IPS-18c (cell line): ENCODE results near the gene TBC1D16.

Experiments
- H3K4me3 ChIP-seq: 2 replicates; pipeline ENCODE4 v1.7.0; 2013; ENCODE audit warnings: low read depth, mild to moderate bottlenecking, low read length, moderate library complexity; ENCODE audit not compliant: insufficient read depth
- H3K9me3 ChIP-seq: one replicate; pipeline ENCODE4 v1.6.1; 2013; ENCODE audit warnings: mild to moderate bottlenecking, low read length, moderate library complexity; ENCODE audit not compliant: control insufficient read depth, insufficient read depth

TBC1D16 gene

DNA sequence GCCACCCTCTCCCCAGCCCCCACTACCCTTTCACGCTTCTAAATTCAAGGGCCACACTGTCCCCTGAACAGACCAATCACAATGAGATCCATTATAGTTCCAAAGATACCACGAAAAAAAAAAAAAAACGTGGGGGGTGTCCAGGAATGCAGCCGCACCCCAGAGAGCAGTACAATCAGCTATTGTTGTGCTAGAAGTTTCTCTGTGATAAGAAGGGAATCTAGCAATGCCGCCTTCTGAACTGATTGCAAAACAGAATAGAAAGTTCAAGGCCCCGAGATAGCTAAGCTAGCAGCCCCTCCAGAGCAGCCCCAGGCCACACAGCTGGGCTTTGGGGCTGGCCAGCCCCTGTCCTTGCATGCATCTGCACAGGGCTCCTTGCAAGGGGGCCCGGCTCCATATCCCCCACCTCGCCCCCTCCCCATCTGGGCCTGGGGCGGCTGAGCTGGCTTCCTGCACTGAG lies 109.5 kb downstream of the TBC1D16 start:
- Histone ChIP-seq H3K9me3 (no peaks in the 10 kb centered on the region), H3K4me3 (no peak overlapping the region)

DNA sequence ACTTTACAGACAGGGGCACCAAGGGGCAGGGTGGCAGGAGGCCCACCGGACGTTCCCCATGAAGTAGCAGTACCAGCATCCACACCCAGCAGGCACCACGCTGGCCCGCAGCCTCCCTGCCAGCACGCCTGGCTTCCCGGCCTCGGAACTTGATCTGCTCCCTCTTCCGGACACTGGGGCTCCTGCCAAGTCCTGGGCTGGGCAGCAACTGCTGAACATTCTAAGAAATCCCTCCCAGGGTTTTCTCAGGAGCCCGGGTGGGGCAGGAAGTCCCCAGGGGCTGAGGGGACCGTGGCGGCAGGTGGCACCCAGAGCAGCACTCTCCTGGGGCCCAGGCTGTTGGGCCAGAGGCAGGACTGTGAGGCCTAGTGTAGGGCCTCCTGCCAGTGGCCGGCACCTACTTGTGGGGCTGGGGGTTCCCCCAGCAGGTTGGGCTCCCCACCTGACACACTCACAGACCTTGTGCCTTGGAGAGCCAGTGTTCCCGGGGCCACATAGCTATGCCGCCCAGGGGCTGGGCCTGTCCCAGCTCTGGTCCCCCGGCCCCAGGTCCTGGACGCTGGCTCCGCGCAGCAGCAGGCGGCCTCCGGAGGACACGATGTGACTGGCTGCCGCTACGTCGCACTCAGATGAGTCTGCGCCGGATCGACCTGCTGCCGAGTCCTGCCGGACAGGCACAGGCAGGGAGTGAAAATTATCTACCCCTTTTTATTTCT lies 110.3 kb downstream of the TBC1D16 start:
- no peaks in the 10 kb centered on the region for H3K9me3 ChIP-seq
- H3K4me3 ChIP-seq: no peak overlapping the region

DNA sequence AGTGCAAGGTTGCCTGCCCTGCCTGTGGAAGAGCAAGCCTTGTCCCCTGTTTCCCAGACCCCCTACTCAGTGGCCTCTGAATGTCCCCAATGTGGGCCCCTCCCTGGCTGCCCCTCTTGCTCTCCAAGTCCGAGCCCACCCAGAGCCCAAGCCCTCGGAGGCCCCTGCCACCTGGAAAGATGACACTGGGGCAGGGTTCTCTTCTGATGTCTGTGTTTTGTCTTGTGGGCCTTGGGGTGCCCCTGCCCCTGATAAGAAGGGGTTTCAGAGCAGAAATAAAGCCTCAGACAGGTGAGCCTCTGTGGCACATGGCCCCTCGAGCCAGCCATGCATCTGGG lies 111.1 kb downstream of the TBC1D16 start:
- no peak overlapping the region for H3K4me3 ChIP-seq
- H3K9me3 ChIP-seq: no peaks in the 10 kb centered on the region

DNA sequence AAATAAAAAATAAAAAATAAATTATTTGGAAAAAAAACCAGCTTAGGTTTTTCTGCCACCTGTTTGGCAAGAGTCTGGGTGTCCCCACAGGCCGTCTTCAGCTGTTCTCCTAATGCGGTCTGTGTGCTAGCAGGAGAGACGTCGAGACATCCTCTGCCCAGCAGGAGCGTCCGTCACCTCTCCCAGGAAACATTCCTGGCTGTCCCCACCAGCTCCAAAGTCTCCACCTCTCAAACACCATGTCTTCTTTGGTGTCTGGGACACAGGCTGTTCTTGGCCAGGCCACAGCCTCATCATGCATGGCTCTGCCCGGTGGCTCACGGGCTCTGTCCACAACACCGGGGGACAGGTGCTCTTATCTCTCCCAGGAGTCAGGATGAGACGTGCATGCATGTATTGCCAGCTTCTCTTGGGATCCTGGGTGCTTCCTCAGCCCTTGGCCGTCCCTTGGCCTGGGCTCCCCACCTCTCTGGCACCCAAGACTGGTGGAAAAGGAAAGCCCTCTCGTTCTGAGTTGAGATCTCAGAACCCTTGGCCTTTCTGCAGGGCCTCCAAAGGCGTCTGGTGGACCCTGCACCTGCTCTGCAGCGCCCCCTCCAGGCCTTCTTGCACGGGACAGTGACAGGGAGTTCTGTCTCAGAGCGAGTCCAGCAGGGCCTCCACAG lies 111.6 kb downstream of the TBC1D16 start:
- Histone ChIP-seq H3K9me3 (no peaks in the 10 kb centered on the region), H3K4me3 (no peak overlapping the region)

DNA sequence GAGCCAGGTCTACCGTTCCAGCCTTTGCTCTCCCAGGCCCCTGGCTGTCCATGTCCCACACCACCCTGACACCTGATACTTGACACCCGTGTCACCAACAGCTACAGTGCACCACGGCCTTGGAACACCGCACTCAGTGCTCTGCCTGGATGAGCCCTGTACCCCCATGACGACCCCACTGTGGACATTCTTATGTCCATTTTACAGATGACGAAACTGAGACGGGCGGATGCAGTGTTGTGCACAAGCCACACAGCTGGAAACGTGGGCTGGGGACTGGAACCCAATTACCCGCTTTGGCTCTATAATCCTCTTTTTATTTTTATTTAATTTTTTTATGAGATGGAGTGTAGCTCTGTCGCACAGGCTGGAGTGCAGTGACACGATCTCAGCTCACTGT lies 112.9 kb downstream of the TBC1D16 start:
- Histone ChIP-seq H3K9me3 (no peaks in the 10 kb centered on the region), H3K4me3 (no peak overlapping the region)

DNA sequence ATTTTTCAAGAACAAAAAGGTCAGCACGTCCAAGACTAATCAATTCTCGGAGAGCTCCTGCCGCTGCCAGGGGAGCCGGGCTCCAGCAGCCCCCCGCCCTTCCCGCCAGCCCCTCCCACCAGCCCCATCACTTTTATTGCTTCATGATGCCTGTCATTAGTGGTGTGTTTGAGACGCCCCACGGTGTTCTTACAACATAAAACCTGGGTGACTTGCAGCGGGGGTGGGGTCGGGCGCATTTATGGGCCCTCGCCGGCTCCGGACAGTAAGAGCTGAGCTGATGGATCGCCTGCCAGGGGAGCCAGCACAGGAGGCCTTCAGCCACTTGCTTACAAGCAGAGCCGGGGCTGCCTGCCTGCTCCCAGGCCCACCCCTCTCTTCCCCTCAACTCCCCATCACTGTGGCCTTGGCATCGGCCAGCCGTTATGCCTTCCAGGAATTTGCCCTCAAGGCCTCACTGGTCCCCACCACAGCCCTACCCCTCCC lies 113.5 kb downstream of the TBC1D16 start:
- no peak overlapping the region for H3K4me3 ChIP-seq

DNA sequence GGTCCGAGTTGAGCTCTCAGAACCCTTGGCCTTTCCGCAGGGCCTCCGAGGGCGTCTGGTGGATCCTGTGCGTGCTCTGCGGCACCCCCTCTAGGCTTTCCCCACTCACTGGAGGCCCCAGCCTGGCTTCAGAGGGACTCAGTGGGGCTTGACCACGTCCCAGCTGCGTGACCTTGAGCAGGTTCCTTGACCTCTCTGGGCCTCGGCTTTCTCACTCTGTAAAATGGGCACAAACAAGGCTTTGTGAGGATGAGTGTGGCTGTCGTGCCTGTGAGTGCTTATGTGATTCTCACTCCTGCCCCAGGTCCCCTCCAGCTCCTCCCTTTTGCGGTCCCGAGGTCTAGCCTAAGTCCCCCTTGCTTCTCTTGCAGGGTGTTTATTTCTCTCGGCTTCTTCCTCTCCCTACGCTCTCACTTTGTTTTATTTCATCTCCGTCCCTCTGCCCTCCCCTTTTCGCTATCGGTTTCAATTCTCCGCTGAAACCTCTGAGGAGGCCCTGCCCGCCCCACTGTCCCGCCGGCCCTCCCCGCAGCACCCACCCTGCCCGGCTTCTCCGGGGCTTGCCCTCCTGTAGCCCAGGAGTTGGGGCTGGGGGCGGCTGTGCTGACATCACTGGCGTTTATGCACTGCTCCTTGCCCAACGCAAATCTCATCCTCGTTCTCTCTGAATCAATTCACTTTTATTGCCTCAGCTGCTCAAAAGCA lies 114.1 kb downstream of the TBC1D16 start:
- no peaks in the 10 kb centered on the region for H3K9me3 ChIP-seq
- no peak overlapping the region; the same call in 1 of the 2 replicates for H3K4me3 ChIP-seq

More for the DNA sequence above, 113.5 kb downstream of the TBC1D16 start:
- no peaks in the 10 kb centered on the region for H3K9me3 ChIP-seq

DNA sequence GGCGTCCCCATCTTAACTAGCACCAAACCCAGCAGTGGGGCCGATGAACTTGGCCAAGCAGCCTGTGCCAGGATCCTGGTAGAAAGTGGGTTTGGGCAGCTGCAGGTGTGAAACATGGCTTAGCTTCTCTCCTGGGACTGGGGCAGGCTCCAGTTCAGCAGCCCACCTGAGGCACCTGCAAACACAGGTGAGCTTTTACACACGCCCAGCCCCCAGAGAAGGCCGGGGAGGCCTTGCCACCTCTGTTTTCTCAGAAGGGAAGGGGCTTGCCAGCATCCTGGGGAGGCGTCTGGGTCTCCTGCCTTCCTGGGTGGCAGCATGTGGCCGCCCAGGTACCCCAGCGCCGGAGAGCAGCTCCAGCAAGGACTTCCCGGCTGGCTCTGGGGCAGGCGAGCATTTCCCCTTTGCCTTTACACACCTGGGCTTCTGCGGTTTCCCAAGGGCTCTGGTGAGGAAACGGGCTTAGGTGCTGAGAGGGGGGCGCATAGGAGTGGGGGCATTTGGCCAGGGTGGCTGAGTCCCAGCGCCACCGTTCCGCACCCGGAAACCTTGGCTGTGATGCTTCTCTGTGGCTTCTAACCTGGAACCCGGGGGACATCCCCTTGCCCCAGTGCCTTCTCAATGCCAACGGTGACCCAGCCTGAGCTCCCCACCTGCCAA lies 114.8 kb downstream of the TBC1D16 start:
- no peaks in the 10 kb centered on the region for H3K9me3 ChIP-seq
- H3K4me3 ChIP-seq: no peak overlapping the region

DNA sequence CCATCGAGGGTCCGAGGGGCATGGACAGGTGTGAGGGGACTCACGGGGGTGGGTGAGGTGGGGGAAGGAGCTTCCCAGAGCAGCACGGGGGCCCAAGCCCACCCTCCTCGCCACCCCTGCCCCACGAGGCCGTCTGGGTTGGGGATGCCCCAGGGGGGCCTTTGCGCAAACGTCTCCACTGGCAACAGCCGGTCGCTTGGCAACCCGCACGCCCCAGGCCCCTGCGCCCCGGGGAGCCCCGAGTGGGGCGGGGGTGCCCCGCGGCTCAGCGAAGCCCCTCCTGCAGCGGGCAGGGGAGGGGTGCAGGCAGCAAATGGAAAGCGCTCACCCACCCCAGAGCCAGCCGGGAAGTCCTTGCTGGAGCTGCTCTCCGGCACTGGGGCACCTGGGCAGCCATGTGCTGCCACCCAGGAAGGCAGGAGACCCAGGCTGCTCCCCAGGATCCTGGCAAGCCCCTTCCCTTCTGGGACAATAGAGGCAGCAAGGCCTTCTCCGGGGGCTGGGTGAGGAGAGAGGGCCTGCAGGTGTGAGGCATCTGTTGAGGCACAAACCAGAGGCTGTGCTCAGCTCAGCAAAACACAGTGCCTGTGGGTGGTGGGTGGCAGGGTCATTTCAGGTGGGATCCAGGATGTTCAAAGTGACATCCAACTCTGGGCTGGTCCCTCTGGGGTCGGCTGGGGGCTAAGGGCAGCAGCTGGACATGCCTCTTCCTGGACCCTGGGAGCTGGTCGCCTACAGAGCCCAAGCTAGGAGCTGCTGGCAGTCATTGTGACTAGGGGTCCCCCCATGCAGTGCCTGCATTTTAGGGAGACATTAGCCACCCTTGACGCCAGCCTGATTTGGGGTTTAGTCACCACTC lies 115.6 kb downstream of the TBC1D16 start:
- H3K9me3 ChIP-seq: no peaks in the 10 kb centered on the region
- no peak overlapping the region for H3K4me3 ChIP-seq

DNA sequence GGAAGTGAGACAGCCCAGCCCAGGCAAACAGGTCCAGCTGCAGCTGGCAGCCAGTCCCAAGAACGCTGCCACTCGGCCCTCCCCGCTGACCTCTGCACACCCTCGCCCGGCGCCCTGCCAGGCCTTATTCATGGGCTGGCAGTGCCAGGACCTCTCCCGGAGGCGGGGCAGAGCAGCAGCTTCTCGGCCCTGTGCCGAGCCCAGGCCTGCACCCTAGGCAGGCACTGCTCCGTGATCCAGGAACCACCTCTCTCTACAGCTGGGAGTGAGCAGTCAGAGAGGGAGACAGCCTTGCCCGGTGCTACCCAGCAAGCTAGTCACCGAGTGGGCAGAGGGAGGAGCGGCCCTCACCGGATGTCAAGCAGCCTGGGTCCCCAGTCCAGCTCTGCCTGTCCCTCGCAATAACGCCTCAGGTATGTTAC lies 116.5 kb downstream of the TBC1D16 start:
- H3K4me3 ChIP-seq: no peak overlapping the region
- H3K9me3 ChIP-seq: no peaks in the 10 kb centered on the region

DNA sequence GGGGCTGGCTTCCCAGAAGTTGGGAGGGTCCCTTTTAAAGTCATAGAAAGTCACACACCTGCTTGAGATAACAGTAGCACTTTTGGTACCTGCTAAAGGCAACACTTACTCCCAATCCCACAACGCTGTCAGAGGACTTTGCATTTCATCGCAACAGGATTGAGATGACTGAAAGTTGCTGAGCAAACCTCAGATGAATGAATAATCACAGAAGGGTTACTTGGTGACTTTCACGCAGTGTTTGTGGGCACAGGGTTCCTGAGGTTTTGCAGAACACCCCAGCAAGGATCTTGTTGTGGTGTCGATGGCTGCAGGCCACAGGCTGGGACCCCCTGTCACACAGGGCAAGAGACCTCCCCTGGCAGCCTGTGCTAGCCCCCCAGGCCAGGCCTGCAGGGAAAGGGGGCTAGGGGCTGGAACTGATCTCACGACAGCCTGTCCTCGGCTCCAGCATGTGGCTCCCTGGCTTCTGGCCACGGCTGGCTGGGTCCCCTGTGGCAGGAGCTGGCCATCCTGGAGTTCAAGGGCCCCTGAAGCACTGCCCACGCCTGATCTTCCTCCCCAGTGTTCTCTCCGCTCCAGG lies 117.0 kb downstream of the TBC1D16 start:
- H3K4me3 ChIP-seq: no peak overlapping the region
- H3K9me3 ChIP-seq: no peaks in the 10 kb centered on the region

DNA sequence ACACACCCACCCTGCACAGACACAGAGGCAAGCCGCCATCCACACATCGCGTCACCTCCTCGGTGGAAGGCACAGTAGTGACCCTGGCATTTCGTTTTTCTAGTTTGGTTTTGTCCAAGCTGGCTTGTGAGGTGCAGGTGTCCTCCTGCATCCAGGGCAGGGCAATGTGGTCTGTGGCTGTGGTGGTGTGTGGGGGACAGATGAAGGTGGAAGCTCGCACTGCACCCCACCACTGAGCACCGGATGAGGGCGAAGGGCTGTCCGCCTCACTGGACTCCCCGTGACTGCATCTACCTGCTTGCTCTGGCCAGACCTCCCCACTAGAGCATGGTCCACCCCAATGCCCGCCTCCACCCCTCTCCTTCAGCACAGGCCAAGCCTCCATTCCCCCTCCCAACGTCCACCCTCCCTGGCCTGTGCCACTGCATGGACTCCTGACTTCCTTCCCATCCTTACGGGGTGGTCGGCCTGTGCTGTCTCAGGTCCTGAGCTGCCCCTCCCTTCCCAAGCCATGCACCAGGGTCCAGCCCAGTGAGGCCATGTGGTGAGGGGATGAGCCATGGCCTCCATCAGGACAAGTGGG lies 117.7 kb downstream of the TBC1D16 start:
- Histone ChIP-seq H3K4me3 (no peak overlapping the region), H3K9me3 (no peaks in the 10 kb centered on the region)

DNA sequence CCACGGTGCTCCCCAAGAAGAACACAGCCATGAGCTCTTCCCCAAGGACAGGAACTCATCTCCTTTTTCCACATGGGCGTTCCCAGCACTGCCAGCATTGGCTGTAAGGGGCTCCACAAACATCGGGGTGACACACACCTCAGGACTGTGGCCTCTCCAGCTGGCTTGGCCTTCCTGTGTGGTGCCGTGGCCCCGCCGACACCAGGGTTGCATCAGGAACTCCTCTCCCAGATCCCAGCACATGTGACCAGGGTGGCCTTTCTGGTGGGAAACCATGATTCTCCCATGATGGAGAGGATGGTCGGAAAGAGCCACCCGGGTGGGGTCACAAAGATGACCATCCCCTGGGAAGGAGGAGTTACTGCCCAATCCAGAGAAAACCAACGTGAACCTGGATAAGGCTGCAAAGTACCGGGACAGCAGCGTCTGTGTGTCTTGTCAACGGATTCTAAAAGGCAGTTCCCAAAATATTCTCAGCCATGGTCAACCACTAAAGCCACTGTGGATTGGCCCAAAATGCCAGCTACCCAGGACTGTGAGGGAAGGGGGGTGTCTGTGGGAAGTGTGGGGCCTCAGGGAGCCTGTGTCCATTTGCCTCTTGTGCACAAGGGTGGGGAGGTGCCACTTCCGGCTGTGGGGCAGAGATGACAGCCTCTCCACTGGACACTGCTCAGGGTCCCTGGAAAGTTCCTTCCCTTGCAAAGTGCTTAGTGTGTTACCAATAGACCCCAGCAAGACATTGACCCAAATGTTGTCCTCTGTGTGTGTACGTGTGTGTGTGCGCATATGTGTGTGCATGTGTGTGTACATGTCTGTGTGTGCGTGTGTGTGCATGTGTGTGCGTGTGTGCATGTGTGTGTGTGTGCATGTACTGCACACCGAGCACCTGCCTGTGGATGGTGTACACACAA lies 118.4 kb downstream of the TBC1D16 start:
- no peak overlapping the region for H3K4me3 ChIP-seq
- H3K9me3 ChIP-seq: no peaks in the 10 kb centered on the region

DNA sequence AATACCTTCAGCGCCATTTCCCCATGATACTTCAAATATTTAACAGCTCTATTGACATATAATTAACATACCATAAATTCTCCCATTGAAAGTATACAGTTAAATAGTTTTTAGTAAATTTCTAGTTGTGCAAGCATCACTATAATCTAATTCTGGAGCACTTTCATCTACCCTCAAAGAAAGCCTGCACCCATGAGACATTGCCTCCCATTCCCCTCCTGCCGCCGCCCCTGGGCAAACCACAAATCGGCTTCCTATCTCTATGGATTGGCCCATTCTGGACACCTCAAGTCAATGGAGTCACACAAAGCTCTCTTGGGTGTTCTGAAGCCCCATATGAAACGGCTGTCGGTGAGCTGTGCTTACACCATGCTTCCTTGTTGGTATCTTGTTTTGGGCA lies 119.2 kb downstream of the TBC1D16 start:
- Histone ChIP-seq H3K9me3 (no peaks in the 10 kb centered on the region), H3K4me3 (no peak overlapping the region)

DNA sequence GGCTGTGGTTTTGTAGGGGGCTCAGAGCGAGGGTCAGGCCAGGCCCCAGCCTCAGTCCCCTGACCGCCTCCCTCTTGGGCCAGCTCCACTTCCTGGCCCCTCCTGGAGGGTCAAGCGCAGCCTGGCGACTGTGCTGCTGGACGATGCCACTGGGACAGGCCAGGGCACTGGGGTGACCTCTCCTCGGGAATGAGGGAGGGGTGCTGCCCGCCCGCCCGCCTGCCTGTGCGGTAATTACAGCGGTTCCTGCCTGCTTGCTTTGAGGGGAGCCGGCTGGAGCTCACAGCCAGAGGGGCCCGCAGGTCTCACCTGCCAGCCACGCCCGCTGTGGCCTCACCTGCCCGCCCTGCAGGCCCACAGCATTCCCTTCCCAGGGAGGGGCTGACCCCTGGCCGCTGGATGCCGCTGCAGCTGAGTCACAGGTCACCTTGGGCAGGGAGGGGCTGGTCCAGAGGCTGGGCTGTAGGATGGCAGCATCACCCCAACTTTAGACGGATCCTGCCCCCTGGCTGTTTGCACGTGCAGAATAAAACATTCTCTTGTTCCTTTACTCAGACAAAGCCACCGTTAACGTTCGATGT lies 119.7 kb downstream of the TBC1D16 start:
- Histone ChIP-seq H3K4me3 (no peak overlapping the region), H3K9me3 (no peaks in the 10 kb centered on the region)
